ENCODE data around the gene NOD2. TPM values are rescaled to one million over a fixed set of nuclear protein-coding genes. Genes with fewer than 3 reads are reported as not detected.

The NOD2 gene
- total RNA-seq, 1 experiment from 2014 or later, result 0.11 TPM

DNA sequence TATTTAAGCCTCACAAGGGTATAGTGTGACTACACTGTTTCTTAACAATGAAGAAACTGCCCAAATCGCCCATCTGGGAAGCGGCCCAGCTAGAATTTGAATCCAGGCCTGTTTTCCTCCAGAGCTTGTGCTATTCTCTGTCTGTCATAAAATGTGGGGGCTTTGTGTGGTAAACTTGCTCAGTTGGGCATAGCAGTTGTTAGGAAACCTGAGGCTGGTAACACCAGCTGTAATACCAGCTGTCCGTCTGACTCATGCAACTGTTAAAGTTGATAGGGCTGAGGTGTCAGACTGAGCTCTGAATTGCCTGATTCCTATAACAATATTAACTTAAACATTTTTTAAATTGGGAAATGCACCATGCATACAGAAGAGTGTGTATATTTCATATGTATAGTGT is 9.3 kb downstream of the NOD2 start:
- no peak for TF ChIP-seq ZMAT4 (CRISPR knock-in tag; IDR thresholded peaks at IDR 0.05)
- TF ChIP-seq MYBL2 (CRISPR knock-in tag; IDR thresholded peaks at IDR 0.05), result no peak
- no peak for TF ChIP-seq SOX15 (CRISPR knock-in tag; IDR thresholded peaks at IDR 0.05)
- TF ChIP-seq E2F4 (CRISPR knock-in tag; IDR thresholded peaks at IDR 0.05; ENCODE audit: borderline replicate concordance, low read depth), result no peak
- TF ChIP-seq SMAD3 (CRISPR knock-in tag; IDR thresholded peaks at IDR 0.05; ENCODE audit: borderline replicate concordance), result no peak
- TF ChIP-seq NFE2L1 (CRISPR knock-in tag; IDR thresholded peaks at IDR 0.05), result no peak
- no peak for TF ChIP-seq MXD4 (CRISPR knock-in tag; IDR thresholded peaks at IDR 0.05; ENCODE audit: borderline replicate concordance)
- TF ChIP-seq, protein P1, sequence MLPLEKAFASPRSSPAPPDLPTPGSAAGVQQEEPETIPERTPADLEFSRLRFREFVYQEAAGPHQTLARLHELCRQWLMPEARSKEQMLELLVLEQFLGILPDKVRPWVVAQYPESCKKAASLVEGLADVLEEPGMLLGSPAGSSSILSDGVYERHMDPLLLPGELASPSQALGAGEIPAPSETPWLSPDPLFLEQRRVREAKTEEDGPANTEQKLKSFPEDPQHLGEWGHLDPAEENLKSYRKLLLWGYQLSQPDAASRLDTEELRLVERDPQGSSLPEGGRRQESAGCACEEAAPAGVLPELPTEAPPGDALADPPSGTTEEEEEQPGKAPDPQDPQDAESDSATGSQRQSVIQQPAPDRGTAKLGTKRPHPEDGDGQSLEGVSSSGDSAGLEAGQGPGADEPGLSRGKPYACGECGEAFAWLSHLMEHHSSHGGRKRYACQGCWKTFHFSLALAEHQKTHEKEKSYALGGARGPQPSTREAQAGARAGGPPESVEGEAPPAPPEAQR (CRISPR knock-in tag; IDR thresholded peaks at IDR 0.05), result no peak
- TF ChIP-seq NR2C2 (CRISPR knock-in tag; IDR thresholded peaks at IDR 0.05), result no peak
- TF ChIP-seq TCF7 (CRISPR knock-in tag; IDR thresholded peaks at IDR 0.05; ENCODE audit: low read depth), result no peak
- TF ChIP-seq, protein P2, sequence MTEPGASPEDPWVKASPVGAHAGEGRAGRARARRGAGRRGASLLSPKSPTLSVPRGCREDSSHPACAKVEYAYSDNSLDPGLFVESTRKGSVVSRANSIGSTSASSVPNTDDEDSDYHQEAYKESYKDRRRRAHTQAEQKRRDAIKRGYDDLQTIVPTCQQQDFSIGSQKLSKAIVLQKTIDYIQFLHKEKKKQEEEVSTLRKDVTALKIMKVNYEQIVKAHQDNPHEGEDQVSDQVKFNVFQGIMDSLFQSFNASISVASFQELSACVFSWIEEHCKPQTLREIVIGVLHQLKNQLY (CRISPR knock-in tag; IDR thresholded peaks at IDR 0.05), result no peak
- no peak for TF ChIP-seq TEAD4 (CRISPR knock-in tag; IDR thresholded peaks at IDR 0.05)
- TF ChIP-seq, protein P3, sequence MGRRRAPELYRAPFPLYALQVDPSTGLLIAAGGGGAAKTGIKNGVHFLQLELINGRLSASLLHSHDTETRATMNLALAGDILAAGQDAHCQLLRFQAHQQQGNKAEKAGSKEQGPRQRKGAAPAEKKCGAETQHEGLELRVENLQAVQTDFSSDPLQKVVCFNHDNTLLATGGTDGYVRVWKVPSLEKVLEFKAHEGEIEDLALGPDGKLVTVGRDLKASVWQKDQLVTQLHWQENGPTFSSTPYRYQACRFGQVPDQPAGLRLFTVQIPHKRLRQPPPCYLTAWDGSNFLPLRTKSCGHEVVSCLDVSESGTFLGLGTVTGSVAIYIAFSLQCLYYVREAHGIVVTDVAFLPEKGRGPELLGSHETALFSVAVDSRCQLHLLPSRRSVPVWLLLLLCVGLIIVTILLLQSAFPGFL (CRISPR knock-in tag; IDR thresholded peaks at IDR 0.05; ENCODE audit: borderline replicate concordance), result no peak
- POLR2A ChIA-PET, result no interaction called here

DNA sequence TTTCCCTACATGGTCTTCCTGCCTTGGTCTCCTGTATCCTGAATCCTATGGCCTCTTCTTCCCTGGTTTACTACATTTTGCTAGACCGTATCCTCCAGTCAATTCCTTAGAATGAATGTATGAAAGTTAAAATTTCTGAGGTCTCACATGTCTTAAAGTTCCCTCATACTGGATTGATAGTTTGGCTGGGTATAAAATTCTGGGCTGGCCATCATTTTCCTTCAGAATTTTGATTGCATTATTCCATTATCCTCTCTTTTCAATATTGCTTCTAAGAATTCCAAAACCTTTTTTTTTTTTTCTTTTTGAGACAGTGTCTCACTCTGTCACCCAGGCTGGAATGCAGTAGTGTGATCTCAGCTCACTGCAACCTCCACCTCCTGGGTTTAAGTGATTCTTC is 10.8 kb downstream of the NOD2 start:
- Mint-ChIP-seq H3K9me3 (peaks cover 23% of the 10 kb centered on the region), H3K4me3 (no peak overlapping the region), H3K4me1 (peaks cover 2% of the 10 kb centered on the region; the same call in 1 of the 2 replicates), H3K27me3 (ENCODE audit: low read depth) (peaks cover 6% of the 10 kb centered on the region), H3K36me3 (peaks cover 18% of the 10 kb centered on the region), H3K27ac (no peak overlapping the region)
- POLR2A ChIA-PET, result no interaction called here
- CTCF ChIA-PET, result interaction anchor here (1.5 kb wide), 1 partner anchor 102 kb away, joined by 6 read pairs; no protein-coding TSS in a partner anchor
- TF ChIP-seq JAZF1 (CRISPR knock-in tag; IDR thresholded peaks at IDR 0.05) (no peak), ESRRA (CRISPR knock-in tag; IDR thresholded peaks at IDR 0.05; ENCODE audit: borderline replicate concordance) (no peak), ZNF281 (CRISPR knock-in tag; IDR thresholded peaks at IDR 0.05) (no peak), ELF4 (CRISPR knock-in tag; IDR thresholded peaks at IDR 0.05; ENCODE audit: low read depth) (no peak), SP1 (CRISPR knock-in tag; conservative IDR thresholded peaks at IDR 0.05) (no peak), STAT6 (CRISPR knock-in tag; conservative IDR thresholded peaks at IDR 0.05; ENCODE audit: low read depth) (no peak), SOX15 (CRISPR knock-in tag; IDR thresholded peaks at IDR 0.05) (no peak), TCF7 (CRISPR knock-in tag; IDR thresholded peaks at IDR 0.05; ENCODE audit: low read depth) (no peak)
- TF ChIP-seq, protein P2 (CRISPR knock-in tag; IDR thresholded peaks at IDR 0.05), result no peak
- ATAC-seq (no peak), DNase-seq (ENCODE audit: low spot score) (no peak)

More for the DNA sequence above, 9.3 kb downstream of the NOD2 start:
- ATAC-seq (no peak), DNase-seq (ENCODE audit: low spot score) (no peak)
- H3K27ac Mint-ChIP-seq, result no peak overlapping the region
- H3K9me3 Mint-ChIP-seq, result peaks cover 23% of the 10 kb centered on the region
- CTCF ChIA-PET, result interaction anchor here (1.2 to 1.5 kb wide), 3 partner anchors 36 to 104 kb away, joined by 4 to 6 read pairs (median 6); no protein-coding TSS in a partner anchor
- H3K4me1 Mint-ChIP-seq, result no peaks in the 10 kb centered on the region
- H3K4me3 Mint-ChIP-seq, result no peak overlapping the region
- peaks cover 18% of the 10 kb centered on the region for H3K36me3 Mint-ChIP-seq
- peaks cover 8% of the 10 kb centered on the region for H3K27me3 Mint-ChIP-seq (ENCODE audit: low read depth)
